ENCODE data around the gene SUPT3H. TPM values are rescaled to one million over a fixed set of nuclear protein-coding genes. Genes with fewer than 3 reads are reported as not detected.

SUPT3H gene
- total RNA-seq, 1 donor from 2014 or later, result 1.2 TPM

GRCh38 chr6:44859901-44860410 lies 517.8 kb downstream of the SUPT3H start:
- ATAC-seq (no peak), DNase-seq (ENCODE audit: low spot score) (no peak)

- DNase-seq (ENCODE audit: low spot score), result no peak
- ATAC-seq, result no peak
These were observed 518.7 kb downstream of the SUPT3H start for GRCh38 chr6:44858998-44859397.

DNA sequence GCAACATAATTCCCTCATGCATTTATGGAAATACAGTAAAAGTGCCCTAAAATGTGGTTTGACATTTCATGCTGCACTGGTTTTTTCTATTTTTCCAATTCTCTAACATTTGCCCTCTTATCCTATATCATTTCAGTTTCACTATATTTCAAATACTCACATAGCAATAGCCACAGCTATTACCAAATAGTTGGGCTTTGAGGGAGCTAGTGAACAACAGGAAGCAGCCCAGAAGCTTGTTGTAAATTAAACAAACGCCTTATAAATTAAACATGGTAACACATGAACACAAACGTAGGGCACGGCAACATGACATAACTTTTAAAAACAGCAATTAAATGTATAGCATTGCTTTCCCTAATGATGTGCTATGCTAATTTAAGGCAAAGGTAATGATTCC lies 521.3 kb downstream of the SUPT3H start:
- ATAC-seq (no peak), DNase-seq (ENCODE audit: low spot score) (no peak)

GRCh38 chr6:44855562-44856411 lies 521.9 kb downstream of the SUPT3H start:
- DNase-seq (ENCODE audit: low spot score) (no peak), ATAC-seq (no peak)

- no peak for DNase-seq (ENCODE audit: low spot score)
These were observed 522.9 kb downstream of the SUPT3H start for GRCh38 chr6:44854712-44855443.

GRCh38 chr6:44851176-44851575 lies 526.6 kb downstream of the SUPT3H start:
- no peak for ATAC-seq
- no peak for DNase-seq (ENCODE audit: low spot score)

More at GRCh38 chr6:44854712-44855443, 522.9 kb downstream of the SUPT3H start:
- ATAC-seq, result no peak

GRCh38 chr6:44850312-44850711 lies 527.4 kb downstream of the SUPT3H start:
- no peak for ATAC-seq
- no peak for DNase-seq (ENCODE audit: low spot score)

DNA sequence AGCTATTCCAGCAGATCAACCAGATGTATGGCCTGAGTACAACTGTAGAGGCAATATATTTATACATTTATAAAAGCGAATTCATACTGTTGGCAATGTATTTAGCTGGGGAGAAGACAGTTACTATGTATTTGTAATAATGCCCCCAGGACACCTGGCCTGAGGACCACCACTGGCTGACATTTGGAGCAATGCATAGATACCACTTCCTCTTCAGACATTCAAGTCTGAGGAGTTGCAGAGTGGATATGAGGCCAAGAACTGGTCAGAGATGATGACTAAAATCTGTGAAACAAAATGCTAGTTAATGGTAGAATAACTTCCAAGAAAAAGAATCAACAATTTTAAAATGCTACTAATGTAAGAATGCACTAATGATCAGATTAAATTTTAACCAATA lies 527.9 kb downstream of the SUPT3H start:
- no peak for ATAC-seq
- DNase-seq (ENCODE audit: low spot score), result no peak

DNA sequence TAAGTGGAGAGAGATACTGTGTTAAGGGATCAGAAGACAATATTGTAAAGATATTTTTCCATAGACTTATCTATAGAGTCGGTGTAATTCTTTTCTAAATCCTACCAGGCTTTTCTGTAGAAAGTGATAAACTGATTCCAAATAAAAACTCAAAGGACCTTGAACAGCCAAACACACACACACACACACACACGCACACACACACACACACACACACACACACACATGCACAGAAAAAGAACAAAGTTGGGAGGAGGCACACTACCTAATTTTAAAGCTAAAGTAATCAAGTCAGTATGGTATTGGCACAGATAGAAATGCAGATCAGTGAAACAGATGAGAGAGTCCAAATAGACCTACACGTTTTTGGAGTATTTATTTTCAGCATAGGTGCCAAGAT lies 534.0 kb downstream of the SUPT3H start:
- ATAC-seq (peak; percentile 61), DNase-seq (ENCODE audit: low spot score) (no peak)

GRCh38 chr6:44842616-44843015 lies 535.1 kb downstream of the SUPT3H start:
- DNase-seq (ENCODE audit: low spot score), result no peak
- ATAC-seq, result no peak

DNA sequence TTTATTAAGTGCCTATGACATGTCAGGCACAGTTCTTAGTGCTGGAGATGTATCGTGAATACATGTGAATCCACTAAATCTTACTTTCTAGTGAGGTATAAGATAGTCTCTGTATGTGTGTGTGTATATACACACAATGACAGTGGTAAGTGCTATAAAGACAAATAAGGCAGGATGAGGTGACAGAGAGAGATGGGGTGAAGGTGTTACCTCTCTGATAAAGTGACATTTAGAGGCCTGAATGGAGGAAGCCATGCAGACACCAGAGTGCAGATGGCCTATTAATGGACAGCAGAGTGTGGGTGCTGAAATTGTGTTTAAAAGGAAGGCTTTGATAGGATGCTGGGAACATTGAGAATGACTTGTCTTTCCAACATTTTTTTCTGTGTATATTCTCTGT lies 535.9 kb downstream of the SUPT3H start:
- ATAC-seq (no peak), DNase-seq (ENCODE audit: low spot score) (no peak)

GRCh38 chr6:44837741-44838140 lies 540.0 kb downstream of the SUPT3H start:
- ATAC-seq, result no peak
- no peak for DNase-seq (ENCODE audit: low spot score)

DNA sequence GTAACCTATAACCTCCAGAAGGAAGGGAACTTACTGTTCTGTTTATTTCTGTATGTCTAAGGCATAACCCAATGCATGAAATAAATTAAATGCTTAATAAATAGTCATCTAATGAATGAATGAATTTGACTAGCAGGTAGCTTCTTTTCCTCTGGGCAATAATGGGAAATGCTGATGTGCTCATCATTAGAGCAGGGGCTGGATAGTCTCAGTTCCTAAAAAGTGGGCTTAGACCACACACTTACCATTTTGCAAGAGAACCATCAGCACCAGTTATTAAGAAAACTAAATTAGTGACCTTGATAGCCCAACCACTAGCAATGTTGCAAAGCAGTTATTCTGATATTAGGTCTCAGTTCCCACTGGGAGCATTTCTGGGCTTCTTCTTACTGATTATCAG lies 540.5 kb downstream of the SUPT3H start:
- DNase-seq (ENCODE audit: low spot score), result no peak
- ATAC-seq, result no peak

DNA sequence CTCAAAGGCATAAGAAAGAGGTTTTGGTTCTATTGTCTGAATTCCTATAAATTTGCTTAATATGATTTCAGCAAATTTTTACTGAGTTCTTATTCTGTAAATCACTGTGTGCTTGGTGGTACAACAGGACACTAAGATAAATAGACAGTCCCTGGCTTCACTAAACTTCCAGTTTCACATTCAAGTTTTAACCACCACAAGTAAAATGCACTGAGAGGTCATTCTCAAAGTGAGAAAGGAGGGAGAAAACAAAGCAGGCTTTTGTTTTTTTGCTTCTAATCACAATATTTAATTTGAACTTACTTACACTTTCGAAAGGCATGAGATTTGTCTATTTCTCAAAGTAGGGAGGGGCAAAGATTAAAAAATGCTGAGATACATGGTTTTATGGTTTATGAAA lies 544.5 kb downstream of the SUPT3H start:
- no peak for DNase-seq (ENCODE audit: low spot score)
- ATAC-seq, result no peak

DNA sequence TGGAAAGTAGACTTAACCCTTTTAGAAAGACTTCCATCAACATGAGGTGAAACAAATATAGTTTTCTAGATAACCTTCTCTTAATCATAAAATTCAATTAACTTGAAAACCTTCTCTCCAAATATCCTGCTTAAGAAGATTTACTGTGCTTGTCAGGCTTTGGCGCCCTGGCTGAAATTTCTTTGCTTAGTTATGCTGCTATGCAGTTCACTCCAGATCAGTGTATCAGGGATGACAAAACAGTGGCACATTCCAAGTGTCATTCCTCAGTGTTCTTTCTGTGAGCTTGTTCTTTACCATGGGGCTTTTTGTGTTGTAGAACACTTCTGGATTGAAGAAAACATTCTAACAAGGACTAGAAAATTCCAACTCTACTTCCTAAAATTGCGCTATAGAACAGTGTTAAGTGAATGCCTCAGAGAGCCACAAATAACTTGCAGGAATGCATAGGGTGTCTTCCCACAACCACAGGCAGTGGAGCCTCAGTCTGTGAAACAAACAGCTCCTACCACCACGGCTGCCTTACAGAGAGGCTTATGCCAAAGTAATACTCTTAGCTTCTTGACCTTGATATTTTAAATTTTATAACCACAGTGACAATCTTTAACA lies 546.6 kb downstream of the SUPT3H start:
- ATAC-seq (no peak), DNase-seq (ENCODE audit: low spot score) (no peak)

DNA sequence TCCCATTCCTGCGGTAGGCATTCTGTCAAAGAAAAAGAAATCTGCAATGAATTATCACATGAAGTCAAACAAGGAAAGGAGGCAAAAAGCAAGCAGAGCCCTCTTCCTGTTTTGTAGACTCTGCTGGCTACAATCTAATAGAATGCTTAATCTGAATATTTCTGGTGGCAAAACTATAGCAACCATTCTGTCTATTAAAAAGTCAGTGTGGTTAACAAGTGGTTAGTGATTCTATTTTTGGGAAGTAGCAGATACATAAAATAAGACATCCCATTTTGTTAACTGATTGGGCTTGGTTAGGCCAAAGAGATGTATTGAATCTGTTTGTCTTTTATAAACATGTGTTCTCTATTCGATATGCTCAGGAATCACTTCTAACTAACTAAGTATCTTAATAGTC lies 547.9 kb downstream of the SUPT3H start:
- DNase-seq (ENCODE audit: low spot score) (no peak), ATAC-seq (no peak)

DNA sequence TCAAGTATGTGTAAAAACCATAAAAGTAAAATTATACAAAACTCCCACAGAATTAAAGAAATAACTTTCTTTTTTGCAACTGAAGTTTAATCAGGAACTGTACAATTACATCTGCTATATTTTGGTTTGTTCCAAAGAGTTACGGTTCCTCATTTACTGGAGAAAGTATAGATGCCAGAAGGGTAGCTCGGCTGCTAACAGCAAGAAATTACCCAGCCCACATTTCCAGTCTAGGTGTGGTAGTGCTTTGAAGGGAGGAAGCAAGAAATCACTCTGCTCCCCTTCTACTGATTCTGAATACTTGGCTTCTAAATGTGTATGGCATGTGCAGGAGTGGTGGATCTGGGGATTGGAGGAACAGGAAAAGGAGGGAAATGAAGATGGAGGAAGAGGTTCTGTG lies 549.0 kb downstream of the SUPT3H start:
- ATAC-seq (no peak), DNase-seq (ENCODE audit: low spot score) (no peak)

- ATAC-seq (no peak), DNase-seq (ENCODE audit: low spot score) (no peak)
These were observed 551.6 kb downstream of the SUPT3H start for GRCh38 chr6:44826025-44826676.

GRCh38 chr6:44825273-44825672 lies 552.5 kb downstream of the SUPT3H start:
- no peak for DNase-seq (ENCODE audit: low spot score)
- ATAC-seq, result no peak

- ATAC-seq, result no peak
These were observed 553.2 kb downstream of the SUPT3H start for GRCh38 chr6:44824567-44824966.

GRCh38 chr6:44820759-44821158 lies 557.0 kb downstream of the SUPT3H start:
- DNase-seq (ENCODE audit: low spot score), result no peak
- no peak for ATAC-seq

More at GRCh38 chr6:44824567-44824966, 553.2 kb downstream of the SUPT3H start:
- no peak for DNase-seq (ENCODE audit: low spot score)
